Measurements from ENCODE around the gene TADA2B. TPM values are rescaled to one million over a fixed set of nuclear protein-coding genes. Genes with fewer than 3 reads are reported as not detected.

TADA2B gene
- total RNA-seq, 3 donors from 2014 or later (not counting 1 experiment from before 2014, with no cell fraction given): 22.7 to 36.3 (median 35.9) TPM

GRCh38 chr4:7058792-7059191, 15.6 kb downstream of the TADA2B start:
- 90% methylated on average over 3 of the region's 3 CpGs for WGBS (ENCODE audit: insufficient coverage)
- peaks cover 15% of the 10 kb centered on the region for H3K36me3 Mint-ChIP-seq
- intact Hi-C loops (cut with micrococcal nuclease): no loop called here

GRCh38 chr4:7059662-7060061, 16.5 kb downstream of the TADA2B start:
- H3K4me3 ChIP-seq (ENCODE audit: low read length): no peak overlapping the region
- intact Hi-C loops (cut with micrococcal nuclease): no loop called here
- peaks cover 0 to 4% of the 10 kb centered on the region in 2 donors for H3K4me1 Mint-ChIP-seq

More at GRCh38 chr4:7058792-7059191, 15.6 kb downstream of the TADA2B start:
- no peaks in the 10 kb centered on the region for H3K4me1 ChIP-seq (ENCODE audit: control insufficient read depth, insufficient read depth, low read length)
- Mint-ChIP-seq H3K27me3 (ENCODE audit: low read depth in 2 of 2) (no peaks in the 10 kb centered on the region), H3K4me1 (peaks cover 7% of the 10 kb centered on the region in 2 donors), H3K4me3 (no peak overlapping the region), H3K9me3 (no peaks in the 10 kb centered on the region), H3K27ac (no peak overlapping the region)
- peaks cover 76% of the 10 kb centered on the region for H3K36me3 ChIP-seq (ENCODE audit: control insufficient read depth, insufficient read depth, low read length)
- TF ChIP-seq CTCF (IDR thresholded peaks at IDR 0.05): no peak
- no peaks in the 10 kb centered on the region for H3K27me3 ChIP-seq (ENCODE audit: control insufficient read depth, insufficient read depth, low read length)
- no peak for ATAC-seq
- H3K27ac ChIP-seq (ENCODE audit: low read length): no peak overlapping the region
- H3K9me3 ChIP-seq (ENCODE audit: control insufficient read depth, insufficient read depth, low read length): no peaks in the 10 kb centered on the region
- no peak overlapping the region for H3K4me3 ChIP-seq (ENCODE audit: low read length)
- DNase-seq: no peak

GRCh38 chr4:7060346-7061150, 17.4 kb downstream of the TADA2B start:
- intact Hi-C loops (cut with micrococcal nuclease): no loop called here
- H3K4me1 ChIP-seq (ENCODE audit: control insufficient read depth, insufficient read depth, low read length): no peaks in the 10 kb centered on the region

More at GRCh38 chr4:7059662-7060061, 16.5 kb downstream of the TADA2B start:
- no peak for DNase-seq
- no peak overlapping the region for H3K27ac Mint-ChIP-seq
- Histone ChIP-seq H3K36me3 (ENCODE audit: control insufficient read depth, insufficient read depth, low read length) (peaks cover 73% of the 10 kb centered on the region), H3K27me3 (ENCODE audit: control insufficient read depth, insufficient read depth, low read length) (no peaks in the 10 kb centered on the region), H3K9me3 (ENCODE audit: control insufficient read depth, insufficient read depth, low read length) (no peaks in the 10 kb centered on the region), H3K4me1 (ENCODE audit: control insufficient read depth, insufficient read depth, low read length) (no peaks in the 10 kb centered on the region), H3K27ac (ENCODE audit: low read length) (no peak overlapping the region)
- no peak overlapping the region for H3K4me3 Mint-ChIP-seq
- peaks cover 8% of the 10 kb centered on the region for H3K36me3 Mint-ChIP-seq
- H3K27me3 Mint-ChIP-seq (ENCODE audit: low read depth in 2 of 2): no peaks in the 10 kb centered on the region
- H3K9me3 Mint-ChIP-seq: no peaks in the 10 kb centered on the region
- no peak for TF ChIP-seq CTCF (IDR thresholded peaks at IDR 0.05)
- ATAC-seq: no peak
- 86% methylated on average over 11 of the region's 11 CpGs for WGBS (ENCODE audit: insufficient coverage)

More at GRCh38 chr4:7060346-7061150, 17.4 kb downstream of the TADA2B start:
- Histone ChIP-seq H3K27ac (ENCODE audit: low read length) (no peak overlapping the region), H3K27me3 (ENCODE audit: control insufficient read depth, insufficient read depth, low read length) (no peaks in the 10 kb centered on the region), H3K4me3 (ENCODE audit: low read length) (no peak overlapping the region), H3K36me3 (ENCODE audit: control insufficient read depth, insufficient read depth, low read length) (peaks cover 68% of the 10 kb centered on the region), H3K9me3 (ENCODE audit: control insufficient read depth, insufficient read depth, low read length) (no peaks in the 10 kb centered on the region)
- Mint-ChIP-seq H3K27ac (no peak overlapping the region), H3K4me1 (peaks cover 0 to 8% of the 10 kb centered on the region in 2 donors), H3K9me3 (no peaks in the 10 kb centered on the region), H3K27me3 (ENCODE audit: low read depth in 2 of 2) (no peaks in the 10 kb centered on the region), H3K36me3 (peaks cover 8% of the 10 kb centered on the region), H3K4me3 (no peak overlapping the region)
- no peak for DNase-seq
- WGBS (ENCODE audit: insufficient coverage): 96% methylated on average over 20 of the region's 20 CpGs
- no peak for TF ChIP-seq CTCF (IDR thresholded peaks at IDR 0.05)
- no peak for ATAC-seq
